TTC549 (cell line): ENCODE data around the gene C12orf56.

Experiments used
- FAIRE-seq: peaks from 2 replicates; lab custom pipeline; 2012; peaks lifted over from hg19 to GRCh38; lab: Jason Lieb, UNC

The C12orf56 gene

GRCh38 chr12:64390275-64390851 lies at the start of gene C12orf56:
Gene C12orf56, minus strand, starts transcription at chr12:64390758. Its CDS starts 193 bp downstream, at chr12:64390565.
- no peak for FAIRE-seq

GRCh38 chr12:64440100-64440499 lies 49.5 kb upstream of the C12orf56 start:
- no peak for FAIRE-seq

- FAIRE-seq: no peak
Measured at GRCh38 chr12:64433915-64434314, 43.4 kb upstream of the C12orf56 start.

GRCh38 chr12:64431791-64432190 lies 41.2 kb upstream of the C12orf56 start:
- no peak for FAIRE-seq

- no peak for FAIRE-seq
Measured at GRCh38 chr12:64430886-64431285, 40.3 kb upstream of the C12orf56 start.

GRCh38 chr12:64428956-64429355 lies 38.4 kb upstream of the C12orf56 start:
- no peak for FAIRE-seq

GRCh38 chr12:64427988-64428387 lies 37.4 kb upstream of the C12orf56 start:
- no peak for FAIRE-seq

GRCh38 chr12:64419696-64420095 lies 29.1 kb upstream of the C12orf56 start:
- no peak for FAIRE-seq

- FAIRE-seq: no peak
Measured at GRCh38 chr12:64418209-64418608, 27.7 kb upstream of the C12orf56 start.

GRCh38 chr12:64413884-64414283 lies 23.3 kb upstream of the C12orf56 start:
- no peak for FAIRE-seq

- FAIRE-seq: no peak
Measured at GRCh38 chr12:64412459-64412858, 21.9 kb upstream of the C12orf56 start.

GRCh38 chr12:64411427-64411826 lies 20.9 kb upstream of the C12orf56 start:
- no peak for FAIRE-seq

GRCh38 chr12:64407342-64408223 lies 17.0 kb upstream of the C12orf56 start:
- FAIRE-seq: no peak

GRCh38 chr12:64404470-64405256 lies 14.1 kb upstream of the C12orf56 start:
- FAIRE-seq: no peak

GRCh38 chr12:64403707-64404469 lies 13.3 kb upstream of the C12orf56 start, which contains the start of gene XPOT:
Gene XPOT, plus strand, starts transcription at chr12:64404392. Its CDS starts 5,644 bp downstream, at chr12:64410036.
- no peak for FAIRE-seq

- FAIRE-seq: no peak
Measured at GRCh38 chr12:64402181-64402580, 11.6 kb upstream of the C12orf56 start.

- no peak for FAIRE-seq
Measured at GRCh38 chr12:64400041-64400440, 9.5 kb upstream of the C12orf56 start.

- no peak for FAIRE-seq
Measured at GRCh38 chr12:64395739-64396138, 5.2 kb upstream of the C12orf56 start.

- FAIRE-seq: no peak
Measured at GRCh38 chr12:64392221-64392620, 1.7 kb upstream of the C12orf56 start.

- FAIRE-seq: no peak
Measured at GRCh38 chr12:64389154-64389553, 1.4 kb downstream of the C12orf56 start.

- FAIRE-seq: no peak
Measured at GRCh38 chr12:64387197-64387816, 3.3 kb downstream of the C12orf56 start.

- no peak for FAIRE-seq
Measured at GRCh38 chr12:64385468-64385867, 5.1 kb downstream of the C12orf56 start.
